AG20443 (cell line): ENCODE data around the gene TRIM77.
"Not testable (repeated sequence)": the region's sequence is repeated elsewhere in the genome, so short reads cannot be mapped to it uniquely, and the experiment has no call there.

ENCODE experiments used
- DNase-seq: peaks from one replicate; pipeline ENCODE4 v3.0.0; 2012; ENCODE audit warnings: low spot score, mixed read lengths

The TRIM77 gene

DNA sequence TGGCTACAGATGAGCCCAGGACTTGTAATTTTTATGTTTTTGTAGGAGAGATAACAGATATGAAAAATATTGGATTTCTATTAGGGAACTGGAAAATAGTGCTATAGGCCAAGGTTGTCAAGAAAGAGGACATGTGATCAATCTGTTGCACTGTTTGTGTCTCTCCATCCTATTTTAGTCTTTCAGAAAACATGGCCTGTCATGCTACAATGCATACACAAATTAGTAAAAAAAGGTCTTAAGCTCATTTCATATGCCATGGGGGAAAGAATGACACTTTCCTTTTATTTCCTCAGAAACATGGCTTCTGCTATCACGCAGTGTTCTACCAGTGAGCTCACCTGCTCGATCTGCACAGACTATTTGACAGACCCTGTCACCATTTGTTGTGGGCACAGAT lies at the start of gene TRIM77:
TRIM77 (plus strand) TSS at position 301 of the 400 bp plus-strand sequence; CDS start at position 301, 0 bp downstream.
- DNase-seq: not testable (repeated sequence)

DNA sequence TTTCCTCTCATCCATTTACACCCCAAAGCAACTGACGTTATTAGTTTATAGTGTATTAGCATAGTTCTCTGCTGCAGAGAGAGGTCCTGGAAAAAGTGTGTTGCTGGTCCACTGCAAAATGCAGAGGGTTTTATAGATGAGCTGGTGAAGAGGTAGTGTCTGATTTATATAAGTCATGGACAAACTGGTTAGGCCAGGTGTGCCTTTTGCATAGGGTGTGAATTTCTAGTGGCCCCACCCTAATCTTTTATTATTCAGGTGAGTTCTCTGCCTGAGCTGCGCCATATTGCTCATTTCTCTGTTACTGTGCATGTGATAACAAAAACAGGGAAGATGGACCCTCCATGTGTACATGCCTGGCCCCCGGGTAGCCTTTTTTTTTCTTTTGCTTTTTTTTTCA lies 43.1 kb upstream of the TRIM77 start:
- DNase-seq: no peak

- DNase-seq: not testable (repeated sequence)
These were observed 41.9 kb upstream of the TRIM77 start for GRCh38 chr11:89668158-89668557.

DNA sequence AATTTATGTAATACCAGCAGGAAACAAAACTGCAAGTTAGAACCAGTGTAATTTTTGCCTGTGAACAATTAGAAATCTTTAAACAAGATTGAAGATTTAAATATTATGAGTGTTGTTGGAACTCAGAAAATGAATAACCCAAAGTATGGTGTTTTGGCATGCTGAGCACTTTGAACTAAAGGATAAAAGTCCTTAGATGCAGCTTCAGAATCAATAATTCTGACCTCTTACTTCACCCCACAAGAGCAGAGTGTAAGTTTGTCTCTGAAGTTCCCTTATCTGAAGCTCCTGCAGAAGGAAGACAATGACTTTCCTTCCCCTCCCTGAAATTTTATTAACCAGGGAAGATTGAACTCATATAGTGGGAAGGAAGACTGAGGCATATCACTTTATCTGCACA lies 40.5 kb upstream of the TRIM77 start:
- not testable (repeated sequence) for DNase-seq

DNA sequence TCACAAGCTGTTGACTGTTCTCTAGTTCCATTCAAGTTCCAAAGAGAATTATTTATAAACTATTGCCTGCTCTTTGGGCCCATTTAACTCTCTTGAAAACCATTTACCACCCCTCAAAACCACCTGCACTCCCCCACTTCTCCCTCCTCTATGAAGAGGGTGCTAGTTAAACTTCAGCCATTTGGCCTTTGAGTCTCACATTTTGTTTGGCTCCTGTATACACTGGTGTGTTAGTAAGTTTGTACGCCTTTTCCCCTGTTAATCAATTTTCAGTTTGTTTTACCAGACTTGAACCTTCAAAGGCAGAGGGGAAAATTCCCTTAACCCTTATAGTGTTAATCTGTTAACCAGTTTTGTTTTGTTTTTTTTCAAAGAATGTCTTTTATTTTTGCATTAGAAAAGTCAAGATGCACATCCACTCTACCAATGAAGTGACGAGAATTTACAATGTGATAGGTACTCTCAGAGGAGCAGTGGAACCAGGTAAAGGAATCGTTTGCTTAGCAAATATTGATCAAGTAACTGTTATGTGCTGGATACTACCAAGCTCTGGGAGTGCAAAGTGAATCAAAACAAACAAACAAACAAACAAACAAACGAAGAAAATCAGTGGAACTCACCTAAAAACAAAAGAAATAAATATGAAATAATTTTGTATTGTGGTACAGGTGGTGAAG lies 40.0 kb upstream of the TRIM77 start:
- not testable (repeated sequence) for DNase-seq

DNA sequence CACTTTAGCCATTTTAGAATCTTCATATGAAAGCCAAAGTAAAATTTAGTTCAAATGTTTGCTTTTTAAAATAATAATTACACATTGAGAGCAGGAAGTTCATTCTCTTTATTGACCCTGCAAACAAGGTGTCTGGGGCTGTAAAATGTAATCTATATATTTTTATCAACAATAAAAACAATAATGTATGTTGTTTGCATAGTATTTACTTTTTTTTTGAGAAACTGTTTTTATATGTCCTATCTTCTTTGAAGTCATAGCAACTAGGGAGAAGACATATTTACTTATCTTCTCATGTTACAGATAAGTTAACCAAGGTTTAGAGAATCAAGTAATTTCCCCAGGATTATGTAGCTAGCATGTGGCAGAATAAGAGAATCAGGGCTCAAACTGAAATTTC lies 37.6 kb upstream of the TRIM77 start:
- not testable (repeated sequence) for DNase-seq

- DNase-seq: not testable (repeated sequence)
These were observed 36.7 kb upstream of the TRIM77 start for GRCh38 chr11:89673380-89673779.

DNA sequence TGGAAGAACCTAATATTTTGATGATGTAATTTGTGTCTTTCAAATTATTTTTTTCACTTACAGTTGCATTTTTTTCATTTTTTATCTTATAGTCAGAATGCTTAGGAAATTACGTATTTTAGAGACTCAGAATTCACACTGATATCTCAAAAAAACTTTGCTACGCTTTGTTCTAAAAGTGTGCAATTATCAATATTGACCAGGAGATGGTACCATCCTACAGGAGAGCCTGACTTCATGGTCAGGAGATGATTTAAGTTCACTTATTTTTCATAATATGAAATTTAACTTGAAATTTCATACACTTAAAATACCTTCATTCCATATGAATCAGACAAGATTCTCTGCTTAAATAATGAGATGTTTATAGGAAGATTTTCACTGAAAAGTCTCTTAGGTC lies 34.7 kb upstream of the TRIM77 start:
- not testable (repeated sequence) for DNase-seq

DNA sequence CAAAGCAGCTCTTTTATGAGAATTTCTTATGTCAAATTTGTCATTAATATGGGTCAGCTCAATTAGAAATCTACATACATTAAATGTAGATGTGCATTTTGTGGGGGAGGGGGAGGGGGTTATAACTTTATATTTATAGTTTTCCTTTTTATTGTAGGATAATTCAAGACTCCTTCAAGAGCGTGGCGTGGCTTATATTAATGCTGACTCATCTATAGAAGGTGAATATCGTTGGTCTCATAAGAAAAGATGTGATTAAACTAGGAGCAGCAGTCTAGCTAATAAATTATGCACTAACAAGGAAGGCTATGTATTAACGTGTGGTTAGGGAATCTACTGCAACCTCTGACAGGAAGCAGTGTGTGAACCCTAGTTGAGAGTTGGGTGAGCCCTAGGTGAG lies 34.2 kb upstream of the TRIM77 start:
- DNase-seq: not testable (repeated sequence)

GRCh38 chr11:89707080-89707479 lies 3.0 kb upstream of the TRIM77 start:
- DNase-seq: not testable (repeated sequence)

- not testable (repeated sequence) for DNase-seq
These were observed 14.9 kb downstream of the TRIM77 start for GRCh38 chr11:89724866-89725498.

- not testable (repeated sequence) for DNase-seq
These were observed 20.1 kb downstream of the TRIM77 start for GRCh38 chr11:89730215-89730614.

GRCh38 chr11:89736566-89736965 lies 26.5 kb downstream of the TRIM77 start:
- no peak for DNase-seq

GRCh38 chr11:89737116-89737515 lies 27.0 kb downstream of the TRIM77 start:
- DNase-seq: no peak

DNA sequence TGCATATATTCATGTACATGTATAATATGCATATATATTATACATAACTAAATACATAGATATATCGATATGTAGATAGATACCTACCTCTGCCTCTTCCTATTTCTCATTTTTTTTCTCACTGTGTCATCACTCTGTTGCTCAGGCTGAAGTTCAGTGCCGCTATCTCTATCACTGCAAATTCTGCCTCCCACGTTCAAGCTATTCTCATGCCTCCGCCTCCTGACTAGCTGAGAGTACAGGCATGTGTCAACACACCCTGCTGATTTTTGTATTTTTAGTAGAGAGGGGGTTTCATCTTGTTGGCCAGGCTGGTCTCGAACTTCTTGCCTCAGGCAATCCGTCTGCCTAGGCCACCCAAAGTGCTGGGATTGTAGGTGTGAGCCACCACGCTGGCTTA lies 31.3 kb downstream of the TRIM77 start:
- DNase-seq: not testable (repeated sequence)

DNA sequence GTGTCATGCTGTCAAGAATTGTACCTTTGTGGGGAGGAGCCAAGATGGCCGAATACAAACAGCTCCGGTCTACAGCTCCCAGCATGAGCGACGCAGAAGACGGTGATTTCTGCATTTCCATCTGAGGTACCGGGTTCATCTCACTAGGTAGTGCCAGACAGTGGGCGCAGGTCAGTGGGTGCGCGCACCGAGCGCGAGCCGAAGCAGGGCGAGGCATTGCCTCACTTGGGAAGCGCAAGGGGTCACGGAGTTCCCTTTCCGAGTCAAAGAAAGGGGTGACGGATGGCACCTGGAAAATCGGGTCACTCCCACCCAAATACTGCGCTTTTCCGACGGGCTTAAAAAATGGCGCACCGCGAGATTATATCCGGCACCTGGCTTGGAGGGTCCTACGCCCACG lies 34.1 kb downstream of the TRIM77 start:
- not testable (repeated sequence) for DNase-seq

- not testable (repeated sequence) for DNase-seq
These were observed 40.7 kb downstream of the TRIM77 start for GRCh38 chr11:89750822-89751221.
